DMS 273 treated with DMSO at 0.1 percent for 48 hours (cell line): Measurements from ENCODE around the gene TBX10.
"Not testable (repeated sequence)": the region's sequence is repeated elsewhere in the genome, so short reads cannot be mapped to it uniquely, and the experiment has no call there.

Source experiments
- DNase-seq: peaks from one replicate; lab custom pipeline; 2025; lab: John Stamatoyannopoulos, UW

Gene TBX10

GRCh38 chr11:67615728-67616430 lies 23.7 kb downstream of the TBX10 start:
- DNase-seq, result no peak

- DNase-seq, result no peak
These were observed 24.5 kb downstream of the TBX10 start for GRCh38 chr11:67614730-67615714.

- DNase-seq, result no peak
These were observed 25.4 kb downstream of the TBX10 start for GRCh38 chr11:67613960-67614715.

- DNase-seq, result no peak
These were observed 26.1 kb downstream of the TBX10 start for GRCh38 chr11:67613313-67613959.

- no peak for DNase-seq
These were observed 26.8 kb downstream of the TBX10 start for GRCh38 chr11:67612751-67613150.

GRCh38 chr11:67611704-67612587 lies 27.6 kb downstream of the TBX10 start:
- DNase-seq, result no peak

GRCh38 chr11:67611165-67611564 lies 28.4 kb downstream of the TBX10 start:
- DNase-seq, result no peak

- no peak for DNase-seq
These were observed 29.2 kb downstream of the TBX10 start for GRCh38 chr11:67610302-67610868.

GRCh38 chr11:67609316-67609715 lies 30.2 kb downstream of the TBX10 start:
- no peak for DNase-seq

- DNase-seq, result no peak
These were observed 31.1 kb downstream of the TBX10 start for GRCh38 chr11:67608486-67608885.

- no peak for DNase-seq
These were observed 32.1 kb downstream of the TBX10 start for GRCh38 chr11:67607507-67607906.

GRCh38 chr11:67606492-67607295 lies 32.9 kb downstream of the TBX10 start, which contains the start of gene NDUFV1:
NDUFV1 (plus strand) TSS chr11:67606936; CDS start chr11:67607005, 69 bp downstream.
- peak; percentile 57 for DNase-seq

GRCh38 chr11:67606093-67606491 lies 33.5 kb downstream of the TBX10 start:
- DNase-seq, result no peak

GRCh38 chr11:67605231-67606011 lies 34.1 kb downstream of the TBX10 start:
- DNase-seq, result no peak

GRCh38 chr11:67604815-67605214 lies 34.7 kb downstream of the TBX10 start:
- DNase-seq, result no peak

GRCh38 chr11:67604119-67604518 lies 35.4 kb downstream of the TBX10 start:
- DNase-seq, result not testable (repeated sequence)

GRCh38 chr11:67601098-67601497 lies 38.5 kb downstream of the TBX10 start:
- no peak for DNase-seq

GRCh38 chr11:67600324-67601029 lies 39.1 kb downstream of the TBX10 start:
- DNase-seq, result no peak
